Measurements from ENCODE around the gene VCAN.

DNA sequence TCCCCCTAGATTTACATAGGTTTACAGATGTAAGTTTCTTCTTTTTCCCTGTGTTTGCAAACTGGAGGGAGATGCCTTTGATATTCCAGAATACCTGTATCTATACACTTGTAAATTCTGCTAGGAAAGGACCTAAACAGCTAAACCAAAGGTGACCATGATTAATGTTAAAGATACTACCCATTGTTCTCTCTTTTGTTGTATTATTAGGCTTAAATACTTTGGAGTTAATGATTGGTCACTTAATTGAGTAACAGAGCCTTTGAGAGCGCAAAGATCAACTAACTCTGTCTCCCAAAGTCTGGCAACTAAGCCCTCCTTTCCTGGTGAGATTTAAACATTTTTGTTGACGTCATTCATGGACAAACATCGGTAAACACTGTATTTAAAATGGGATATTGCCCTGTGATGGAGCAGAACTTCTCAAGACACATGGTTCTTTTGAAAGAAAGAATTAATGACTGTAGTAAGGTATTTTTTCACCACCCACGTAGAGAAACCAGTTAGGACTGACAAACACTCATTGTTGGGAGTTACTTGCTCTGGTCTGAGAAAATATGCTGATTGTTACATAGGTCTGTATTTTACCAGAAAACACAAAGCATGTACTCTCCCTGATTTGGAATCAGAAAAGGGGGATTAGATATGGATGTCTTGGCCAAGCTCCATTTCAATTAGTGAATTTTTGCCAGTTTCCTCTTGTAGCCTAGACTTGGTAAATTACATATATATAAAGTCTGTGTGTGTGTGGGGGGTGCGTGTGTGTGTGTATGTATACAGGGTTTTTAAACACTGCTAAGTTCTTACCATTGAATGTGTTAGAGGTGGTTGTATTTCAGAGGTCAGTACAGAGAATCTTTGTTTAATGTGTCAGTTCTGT, 4.6 kb downstream of the VCAN start:
- TF ChIP-seq EZH2phosphoT487 (IDR thresholded peaks at IDR 0.05; ENCODE audit: insufficient read depth, low read depth) (no peak), EZH2 (IDR thresholded peaks at IDR 0.05; ENCODE audit: insufficient read depth, poor library complexity, severe bottlenecking) (no peak)
